Activated CD4-positive, alpha-beta memory T cell treated with anti-CD3 and anti-CD28 coated beads, Interleukin-2, amount 10 ng/mL, durations not matched to agents 7 days and 5 days (primary cell): Measurements from ENCODE around the gene HMX1. TPM values are rescaled to one million over a fixed set of nuclear protein-coding genes. Genes with fewer than 3 reads are reported as not detected.

ENCODE experiments used
- CTCF ChIA-PET: fragments of 350-600 bp; sonication (Branson Sonifier 250); formaldehyde crosslinking; loops from one replicate; lab custom pipeline; 2021; ENCODE audit warnings: antibody characterized with exemption, inconsistent platforms; lab: Charles Lee
- POLR2A ChIA-PET: fragments of 350-600 bp; sonication (Branson Sonifier 250); formaldehyde crosslinking; loops from one replicate; lab custom pipeline; 2021; ENCODE audit warnings: antibody characterized with exemption; lab: Charles Lee
- DNase-seq: peaks from one replicate; pipeline ENCODE4 v3.0.0-alpha.2; 2020
- H3K27ac Mint-ChIP-seq: one replicate; pipeline ENCODE4 v1.8.0; 2021; ENCODE audit warnings: mild to moderate bottlenecking, mixed read lengths
- H3K27me3 Mint-ChIP-seq: one replicate; pipeline ENCODE4 v1.8.0; 2021; ENCODE audit warnings: mixed read lengths
- H3K36me3 Mint-ChIP-seq: one replicate; pipeline ENCODE4 v1.8.0; 2021; ENCODE audit warnings: low read depth, mixed read lengths
- H3K4me1 Mint-ChIP-seq: one replicate; pipeline ENCODE4 v1.8.0; 2021; ENCODE audit warnings: mixed read lengths
- H3K4me3 Mint-ChIP-seq: one replicate; pipeline ENCODE4 v1.8.0; 2021; ENCODE audit warnings: mild to moderate bottlenecking, mixed read lengths
- H3K9me3 Mint-ChIP-seq: one replicate; pipeline ENCODE4 v1.8.0; 2021; ENCODE audit warnings: mixed read lengths
- total RNA-seq, 2 experiments: library from RNA; stranded (reverse); gene quantifications; one replicate each; pipeline ENCODE4 v1.2.3, GENCODE V29; 2021

The HMX1 gene
- total RNA-seq = not detected

DNA sequence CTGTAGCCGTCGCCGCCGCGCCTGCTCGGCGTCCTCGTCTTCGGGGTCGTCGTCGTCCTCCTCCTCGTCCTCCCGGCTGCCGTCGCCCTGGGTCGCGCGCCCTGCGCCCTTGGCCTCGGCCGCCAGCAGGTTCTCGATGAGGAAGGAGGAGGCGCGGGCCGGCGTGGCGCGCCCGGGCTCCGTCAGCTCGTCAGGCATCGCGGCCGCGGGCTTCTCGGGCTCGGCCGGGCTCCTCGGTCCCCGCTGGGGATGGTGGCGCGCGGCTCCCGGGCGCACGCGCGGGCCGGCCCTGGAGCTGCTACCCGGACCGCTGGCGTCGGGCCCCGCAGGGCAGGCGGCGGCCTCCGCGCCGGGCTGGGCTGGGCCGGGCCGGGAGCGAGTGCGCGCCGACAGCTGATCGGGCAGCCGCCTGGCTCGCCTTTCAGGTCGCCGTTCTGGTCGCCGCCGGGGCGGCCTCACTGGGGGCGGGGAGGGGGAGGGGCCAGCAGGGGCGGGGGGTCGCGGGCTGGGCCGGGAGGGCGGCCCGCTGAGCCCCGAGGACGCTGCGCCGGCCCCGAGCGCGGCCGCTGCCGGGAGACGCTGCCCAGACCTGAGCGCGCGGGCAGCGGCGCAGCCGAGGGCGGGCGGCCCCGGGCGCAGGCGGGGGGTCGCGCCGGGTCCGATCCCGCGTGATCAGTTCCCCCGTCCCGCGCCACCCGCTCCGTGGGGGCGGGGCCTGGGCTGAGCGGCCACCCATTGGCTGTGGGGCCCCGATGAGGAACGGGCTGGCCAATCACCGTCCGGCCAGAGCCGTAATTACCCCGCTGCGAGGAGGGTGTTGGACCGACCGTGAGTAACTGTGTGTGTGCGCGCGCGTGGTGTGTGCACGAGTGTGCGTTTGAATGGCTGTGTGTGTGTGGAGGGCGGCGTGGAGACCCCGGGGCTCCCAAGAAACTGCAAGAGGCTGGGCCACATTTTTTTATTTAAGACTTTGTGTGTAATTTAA is at the start of gene HMX1:
Gene HMX1 (minus strand): TSS at position 423 of the 985 bp plus-strand sequence. CDS start 225 bp downstream, at position 198.
- H3K27me3 Mint-ChIP-seq = peaks cover 65% of the 10 kb centered on the region
- DNase-seq = no peak
- CTCF ChIA-PET = no interaction called here
- H3K9me3 Mint-ChIP-seq = no peaks in the 10 kb centered on the region
- H3K4me1 Mint-ChIP-seq = no peaks in the 10 kb centered on the region
- peaks cover 4% of the 10 kb centered on the region for H3K36me3 Mint-ChIP-seq
- no peak within 1 kb of the TSS for H3K27ac Mint-ChIP-seq
- no peak within 1 kb of the TSS for H3K4me3 Mint-ChIP-seq
- POLR2A ChIA-PET = no interaction called here

DNA sequence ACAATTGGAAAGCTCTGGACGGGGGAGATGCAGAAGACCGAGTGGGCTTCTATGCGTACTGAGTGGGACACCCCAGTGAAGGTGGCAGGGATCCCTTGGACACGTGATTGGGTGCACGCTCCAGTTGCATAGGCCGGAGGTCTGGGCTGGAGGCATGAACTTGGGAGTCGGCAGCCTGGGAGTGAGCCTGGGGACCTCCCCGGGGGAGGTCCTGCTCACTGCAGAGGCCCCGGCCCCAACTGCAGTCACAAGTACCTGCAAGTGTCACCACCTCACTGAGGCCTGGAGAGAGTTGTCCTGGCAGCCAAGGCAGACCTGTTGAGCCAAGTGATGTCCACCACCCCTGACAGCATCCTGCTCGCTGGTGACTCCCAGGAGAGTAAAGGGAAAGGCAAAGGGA is 49.3 kb upstream of the HMX1 start:
- H3K36me3 Mint-ChIP-seq = no peaks in the 10 kb centered on the region
- H3K4me3 Mint-ChIP-seq = no peak overlapping the region
- no peaks in the 10 kb centered on the region for H3K4me1 Mint-ChIP-seq
- peaks cover 2% of the 10 kb centered on the region for H3K27me3 Mint-ChIP-seq
- POLR2A ChIA-PET = no interaction called here
- no peak overlapping the region for H3K27ac Mint-ChIP-seq
- CTCF ChIA-PET = no interaction called here
- DNase-seq = peak; percentile 7
- no peaks in the 10 kb centered on the region for H3K9me3 Mint-ChIP-seq

DNA sequence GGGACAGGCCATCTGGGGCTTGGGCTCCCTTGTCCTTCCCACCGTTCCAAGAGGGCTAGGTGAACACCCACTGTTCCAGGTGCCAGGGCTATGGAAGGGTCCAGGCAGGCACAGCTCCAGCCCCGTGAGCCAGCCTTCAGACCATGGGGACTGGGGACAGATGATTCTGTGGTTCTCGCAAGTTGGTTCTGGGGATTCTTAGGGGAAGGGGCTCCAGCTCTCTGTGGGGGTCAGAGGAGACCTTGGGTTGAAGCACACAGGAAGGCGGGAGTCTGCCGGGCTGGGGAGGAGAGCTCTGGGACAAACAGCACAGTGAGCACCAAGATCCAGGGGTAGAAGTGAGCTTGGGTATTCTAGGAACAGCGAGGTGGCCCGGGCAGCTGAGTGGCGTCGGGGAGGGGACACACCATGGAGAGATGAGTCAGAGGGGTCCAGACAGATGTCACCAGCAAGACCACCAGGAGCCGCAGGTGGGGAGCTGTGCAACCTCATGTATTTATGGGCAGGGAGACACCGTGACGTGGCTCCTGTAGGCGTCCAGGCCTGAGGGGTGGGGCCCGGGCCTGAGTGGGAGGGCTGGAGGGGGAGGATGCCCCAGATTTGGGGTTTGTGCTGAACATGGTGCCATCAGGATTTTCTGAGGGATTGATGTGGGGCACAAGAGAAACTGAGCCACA is 48.8 kb upstream of the HMX1 start:
- ChIA-PET CTCF (no interaction called here), POLR2A (no interaction called here)
- H3K36me3 Mint-ChIP-seq = no peaks in the 10 kb centered on the region
- peaks cover 2% of the 10 kb centered on the region for H3K27me3 Mint-ChIP-seq
- no peaks in the 10 kb centered on the region for H3K4me1 Mint-ChIP-seq
- H3K4me3 Mint-ChIP-seq = no peak overlapping the region
- peak; percentile 7 for DNase-seq
- no peak overlapping the region for H3K27ac Mint-ChIP-seq
- H3K9me3 Mint-ChIP-seq = no peaks in the 10 kb centered on the region

DNA sequence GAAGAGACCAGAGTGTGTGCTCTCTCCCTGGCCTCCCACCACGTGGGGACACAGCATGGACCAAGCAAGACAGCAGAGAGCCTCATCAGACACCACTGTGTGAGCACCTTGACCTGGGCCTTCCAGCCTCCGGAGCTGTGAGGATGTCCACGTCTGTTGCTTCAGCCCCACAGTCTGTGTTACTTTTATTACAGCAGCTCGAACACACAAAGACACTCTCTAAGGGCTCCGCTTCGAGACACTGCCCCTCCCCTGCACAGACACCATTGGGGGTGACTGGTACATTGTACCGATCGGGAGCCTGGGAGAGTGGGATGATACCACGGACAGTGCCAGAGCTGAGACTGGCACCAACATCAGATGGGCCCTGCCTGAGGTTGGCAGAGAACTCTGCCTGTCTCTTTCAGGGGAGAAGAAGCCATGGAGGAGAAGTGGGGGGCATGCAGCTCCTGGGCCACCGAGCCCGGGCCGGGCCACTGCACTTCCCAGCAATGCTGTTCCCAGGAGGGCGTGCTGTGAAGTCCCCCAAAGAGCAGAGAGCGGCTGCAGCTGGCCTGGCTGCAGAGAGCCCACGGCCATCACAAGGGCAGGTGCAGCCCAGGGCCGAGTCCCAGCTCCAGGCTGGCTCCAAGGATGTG is 48.1 kb upstream of the HMX1 start:
- DNase-seq = peak; percentile 6
- H3K27me3 Mint-ChIP-seq = peaks cover under 1% of the 10 kb centered on the region
- ChIA-PET POLR2A (no interaction called here), CTCF (no interaction called here)
- H3K9me3 Mint-ChIP-seq = no peaks in the 10 kb centered on the region
- H3K4me3 Mint-ChIP-seq = no peak overlapping the region
- H3K27ac Mint-ChIP-seq = no peak overlapping the region
- H3K4me1 Mint-ChIP-seq = no peaks in the 10 kb centered on the region
- H3K36me3 Mint-ChIP-seq = no peaks in the 10 kb centered on the region

DNA sequence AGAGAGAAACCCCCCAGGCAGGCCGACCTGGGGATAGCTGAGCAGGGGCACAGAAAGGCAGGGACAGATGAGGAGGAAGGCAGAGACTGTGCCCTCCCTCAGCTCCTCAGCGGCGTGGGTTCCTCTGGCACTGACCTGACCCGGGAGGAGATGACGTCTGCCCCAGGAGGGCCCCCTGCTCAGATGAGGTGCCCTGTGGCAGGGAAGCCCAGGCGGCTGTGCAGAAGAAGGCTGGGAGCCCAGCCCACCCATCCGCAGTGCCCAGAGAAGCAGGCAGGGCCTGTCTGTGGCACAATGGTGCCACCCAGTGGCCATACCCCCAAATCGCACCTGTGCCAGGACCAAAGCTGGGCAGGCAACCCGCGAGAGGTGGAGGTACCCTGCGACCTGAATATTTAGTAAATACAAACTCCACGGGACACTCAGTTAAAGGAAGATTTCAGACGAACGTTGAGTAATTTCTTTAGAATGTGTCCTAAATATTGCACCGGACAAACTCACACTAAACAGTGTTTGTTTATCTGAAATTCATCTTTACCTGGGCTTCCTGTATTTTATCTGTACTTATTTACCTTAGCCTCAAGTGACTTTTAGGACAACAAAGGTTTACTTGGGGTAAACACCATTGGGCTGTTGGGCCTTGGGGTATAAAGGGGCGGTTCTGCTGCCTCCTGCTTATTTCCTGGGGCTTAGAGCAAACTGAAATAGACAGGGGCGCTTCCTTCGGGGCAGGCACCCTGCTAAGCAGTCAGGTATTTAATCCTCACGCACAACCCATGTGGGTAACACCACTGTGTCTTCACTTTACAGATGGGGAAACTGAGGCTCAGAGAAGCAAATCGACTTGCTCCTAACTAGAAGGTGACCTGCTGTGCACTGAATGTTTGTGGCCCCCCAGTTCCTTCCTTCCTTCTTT is 46.5 kb upstream of the HMX1 start:
- DNase-seq = peak; percentile 64
- no peak overlapping the region for H3K27ac Mint-ChIP-seq
- ChIA-PET CTCF (interaction anchor here (0.6 to 1.2 kb wide), 7 partner anchors 10 to 449 kb away, joined by 3 to 4 read pairs (median 3); no protein-coding TSS in a partner anchor), POLR2A (no interaction called here)
- H3K4me1 Mint-ChIP-seq = no peaks in the 10 kb centered on the region
- no peaks in the 10 kb centered on the region for H3K9me3 Mint-ChIP-seq
- H3K27me3 Mint-ChIP-seq = no peaks in the 10 kb centered on the region
- H3K4me3 Mint-ChIP-seq = no peak overlapping the region
- no peaks in the 10 kb centered on the region for H3K36me3 Mint-ChIP-seq

DNA sequence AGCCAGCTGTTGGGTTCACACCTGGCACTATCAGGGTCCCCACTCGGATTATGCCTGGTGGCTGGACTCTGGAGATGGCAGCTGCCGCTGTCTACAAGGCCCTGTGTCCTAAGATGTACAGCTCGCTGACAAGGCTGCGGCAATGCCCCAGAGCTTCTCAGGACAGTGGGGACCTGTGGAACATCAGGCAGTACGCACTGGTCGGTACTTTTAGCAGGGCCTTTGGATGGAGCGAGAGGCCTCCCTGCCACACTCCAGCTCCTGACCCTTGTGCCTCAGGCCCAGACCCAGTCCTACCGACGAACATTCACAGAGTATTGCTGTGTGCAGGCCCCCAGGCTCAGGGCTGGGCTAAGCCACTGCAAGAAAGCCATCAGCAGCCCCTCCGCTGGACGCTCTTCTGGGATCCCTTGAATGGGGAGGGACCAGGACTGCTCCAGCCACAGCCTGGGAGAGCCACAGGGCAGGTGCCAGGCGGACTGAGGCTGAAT is 45.7 kb upstream of the HMX1 start:
- ChIA-PET POLR2A (no interaction called here), CTCF (interaction anchor here (1.1 to 1.2 kb wide), 2 partner anchors 229 to 310 kb away, joined by 3 to 4 read pairs; no protein-coding TSS in a partner anchor)
- Mint-ChIP-seq H3K9me3 (no peaks in the 10 kb centered on the region), H3K4me1 (no peaks in the 10 kb centered on the region), H3K4me3 (no peak overlapping the region), H3K27me3 (no peaks in the 10 kb centered on the region), H3K27ac (no peak overlapping the region), H3K36me3 (no peaks in the 10 kb centered on the region)
- DNase-seq = peak; percentile 6

DNA sequence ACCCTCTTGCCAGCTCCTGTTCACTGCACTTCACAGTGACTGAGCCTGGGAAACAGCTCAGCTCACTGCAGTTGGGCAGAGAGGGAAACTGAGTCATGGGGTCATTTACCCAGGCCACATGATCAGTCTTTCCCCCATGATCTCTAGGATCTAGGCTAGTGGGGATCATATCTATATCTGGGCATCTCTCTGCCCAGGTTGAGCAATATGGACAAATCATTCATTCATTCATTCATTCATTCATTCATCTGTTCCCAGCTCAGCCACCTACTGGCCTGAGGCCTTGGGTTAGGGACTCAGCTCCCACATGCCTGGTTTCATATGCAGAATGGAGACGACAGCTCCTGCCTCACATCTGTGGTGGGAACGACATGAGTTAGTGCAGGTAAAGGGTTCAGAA is 45.3 kb upstream of the HMX1 start:
- H3K27me3 Mint-ChIP-seq = no peaks in the 10 kb centered on the region
- no peaks in the 10 kb centered on the region for H3K9me3 Mint-ChIP-seq
- ChIA-PET POLR2A (no interaction called here), CTCF (interaction anchor here (1.1 kb wide), 1 partner anchor 309 kb away, joined by 3 read pairs; no protein-coding TSS in a partner anchor)
- no peak overlapping the region for H3K4me3 Mint-ChIP-seq
- no peak overlapping the region for H3K27ac Mint-ChIP-seq
- H3K4me1 Mint-ChIP-seq = no peaks in the 10 kb centered on the region
- no peaks in the 10 kb centered on the region for H3K36me3 Mint-ChIP-seq
- no peak for DNase-seq

DNA sequence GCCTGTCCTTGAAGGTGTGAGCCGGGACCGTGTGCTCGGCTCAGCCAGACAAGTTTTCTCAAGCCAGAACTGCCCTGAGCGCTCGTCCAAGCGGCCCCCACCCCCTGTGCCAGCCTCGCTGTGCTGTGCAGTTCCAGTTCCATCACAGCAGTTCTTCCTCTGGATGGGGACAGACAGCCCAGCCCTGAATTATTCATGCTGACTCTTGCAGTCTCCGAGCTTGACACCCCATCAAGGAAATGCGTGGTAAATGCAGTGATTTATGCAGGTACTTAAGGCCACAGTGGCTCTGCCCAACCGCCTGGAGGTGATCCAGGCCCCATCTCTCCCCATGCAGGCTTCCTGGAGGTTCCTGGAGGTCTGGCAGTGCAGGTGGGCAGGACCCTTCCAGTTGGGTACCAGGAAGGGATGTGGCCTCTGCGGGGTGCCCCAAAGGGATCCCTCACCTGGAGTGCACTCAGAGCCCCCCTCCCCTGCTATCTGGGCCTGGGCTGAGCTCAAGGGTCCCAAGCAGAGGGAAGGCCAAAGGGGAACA is 44.8 kb upstream of the HMX1 start:
- no peak overlapping the region for H3K27ac Mint-ChIP-seq
- ChIA-PET CTCF (no interaction called here), POLR2A (no interaction called here)
- DNase-seq = peak; percentile 5
- H3K27me3 Mint-ChIP-seq = no peaks in the 10 kb centered on the region
- H3K36me3 Mint-ChIP-seq = no peaks in the 10 kb centered on the region
- H3K4me1 Mint-ChIP-seq = no peaks in the 10 kb centered on the region
- no peaks in the 10 kb centered on the region for H3K9me3 Mint-ChIP-seq
- no peak overlapping the region for H3K4me3 Mint-ChIP-seq

DNA sequence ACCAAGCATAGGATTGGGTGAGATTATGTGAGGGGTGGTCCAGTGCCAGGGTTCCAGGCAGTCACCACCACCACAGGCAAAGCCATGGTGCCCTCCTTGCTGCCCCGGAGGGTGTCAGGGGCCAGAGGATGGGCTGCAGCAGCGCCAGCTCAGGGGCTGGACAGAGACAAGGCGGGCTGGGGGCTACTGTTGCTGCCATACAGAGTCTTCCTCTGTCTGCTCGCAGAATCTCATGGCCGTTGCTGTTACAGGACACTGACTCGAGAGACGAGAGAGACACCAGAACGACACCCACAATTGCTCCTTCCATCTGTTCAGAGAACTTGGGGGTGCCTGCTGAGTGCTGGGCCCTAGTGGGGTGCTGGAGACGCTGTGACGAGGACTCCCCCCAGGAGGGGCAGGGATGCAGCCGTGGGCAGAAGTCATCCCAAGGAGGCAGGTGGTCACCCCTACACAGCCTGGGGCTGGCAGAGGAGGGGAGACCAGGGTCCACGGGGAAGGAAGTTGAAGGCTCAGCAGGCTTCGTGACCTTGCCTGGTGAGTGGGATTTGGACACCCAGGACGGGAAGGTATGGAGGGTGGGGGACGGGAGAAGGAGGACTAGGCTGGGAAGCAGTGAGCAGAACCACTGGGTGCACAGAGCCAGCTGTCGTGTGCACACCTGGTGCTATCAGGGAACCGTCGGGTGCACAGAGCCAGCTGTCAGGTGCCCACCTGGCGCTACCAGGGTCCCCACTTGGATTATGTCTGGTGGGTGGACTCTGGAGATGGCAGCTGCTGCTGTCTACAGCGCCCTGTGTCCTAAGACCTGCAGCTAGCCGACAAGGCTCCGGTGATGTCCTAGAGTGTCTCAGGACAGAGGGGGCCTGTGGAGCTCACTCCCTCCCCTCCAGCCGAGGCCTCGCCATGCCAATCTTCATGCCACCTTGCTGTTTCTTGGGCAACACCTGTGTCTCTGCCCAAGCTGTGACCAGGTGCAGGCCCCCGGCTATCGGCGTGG is 43.9 kb upstream of the HMX1 start:
- no peaks in the 10 kb centered on the region for H3K27me3 Mint-ChIP-seq
- H3K36me3 Mint-ChIP-seq = no peaks in the 10 kb centered on the region
- no peaks in the 10 kb centered on the region for H3K9me3 Mint-ChIP-seq
- H3K27ac Mint-ChIP-seq = no peak overlapping the region
- no peaks in the 10 kb centered on the region for H3K4me1 Mint-ChIP-seq
- ChIA-PET POLR2A (no interaction called here), CTCF (no interaction called here)
- peak; percentile 13 for DNase-seq
- no peak overlapping the region for H3K4me3 Mint-ChIP-seq

DNA sequence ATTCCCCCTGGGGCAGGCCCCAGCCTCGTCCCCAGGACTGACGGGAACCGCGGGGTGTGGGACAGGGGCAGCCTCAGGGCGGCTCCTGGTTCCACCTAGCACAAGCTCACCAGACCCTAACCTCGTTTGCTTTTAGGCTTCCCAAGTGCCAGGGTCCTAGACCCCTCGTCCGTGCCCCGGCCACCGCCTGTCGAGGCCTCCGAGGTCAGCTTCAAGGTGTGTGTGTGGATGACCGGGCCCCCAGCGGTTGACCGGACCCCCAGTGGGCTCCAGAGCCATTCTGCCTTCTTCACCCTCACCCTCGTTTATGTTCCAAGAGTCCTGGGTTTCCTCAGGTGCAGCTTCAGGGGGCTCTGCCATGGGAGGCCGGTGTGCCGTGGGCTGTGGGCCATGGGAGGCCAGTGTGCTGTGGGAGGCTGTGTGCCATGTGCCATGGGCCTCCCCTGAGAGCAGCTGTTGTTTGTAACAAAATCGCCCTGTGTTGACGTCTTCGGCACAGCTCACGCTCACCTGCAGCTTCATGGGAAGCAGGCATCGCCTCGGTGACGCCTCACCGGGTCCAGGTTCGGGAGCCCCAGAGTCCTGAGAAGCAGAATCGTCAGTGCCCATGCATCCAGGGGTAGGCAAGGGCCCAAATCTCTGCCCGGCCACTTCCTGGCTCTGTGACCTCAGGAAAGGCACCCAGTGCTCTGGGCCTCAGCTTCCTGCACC is 43.0 kb upstream of the HMX1 start:
- Mint-ChIP-seq H3K4me1 (no peaks in the 10 kb centered on the region), H3K9me3 (no peaks in the 10 kb centered on the region), H3K27ac (no peak overlapping the region), H3K4me3 (no peak overlapping the region), H3K27me3 (no peaks in the 10 kb centered on the region), H3K36me3 (no peaks in the 10 kb centered on the region)
- CTCF ChIA-PET = no interaction called here
- DNase-seq = no peak
- POLR2A ChIA-PET = no interaction called here
